SK-N-MC (cell line): ENCODE data around the gene ZNF148.

Experiments
- DNase-seq: peaks from one replicate; pipeline ENCODE4 v3.0.0-alpha.2; 2011; ENCODE audit warnings: low read depth, low spot score
- H3K27ac ChIP-seq: fragments of 200-600 bp; sonication (generic); 2 replicates; pipeline ENCODE4 v1.5.1; 2016; ENCODE audit warnings: mixed run types
- H3K36me3 ChIP-seq: fragments of 200-600 bp; sonication (generic); 2 replicates; pipeline ENCODE4 v1.6.1; 2017; ENCODE audit warnings: antibody characterized with exemption, low read length, mixed read lengths; ENCODE audit not compliant: insufficient read depth
- H3K4me3 ChIP-seq: fragments of 200-600 bp; sonication (generic); 2 replicates; pipeline ENCODE4 v1.5.1; 2016
- H3K9ac ChIP-seq: fragments of 200-600 bp; sonication (generic); 2 replicates; pipeline ENCODE4 v1.8.0; 2017; ENCODE audit warnings: mixed run types, mixed read lengths; ENCODE audit not compliant: insufficient read length
- H3K9me3 ChIP-seq: fragments of 200-600 bp; sonication (generic); 2 replicates; pipeline ENCODE4 v1.6.1; 2017; ENCODE audit warnings: low read depth, mild to moderate bottlenecking, antibody characterized with exemption, low read length, moderate library complexity, mixed read lengths
- EZH2 ChIP-seq: fragments of 200-600 bp; sonication (generic); IDR thresholded peaks from one replicate; pipeline ENCODE4 v1.6.1; 2017; ENCODE audit warnings: antibody characterized with exemption
- FOXP2 ChIP-seq: optimal IDR thresholded peaks from 2 replicates; pipeline ENCODE3; 2011; ENCODE audit warnings: mild to moderate bottlenecking, moderate library complexity; ENCODE audit not compliant: insufficient read depth; ENCODE audit errors: extremely low read length, control extremely low read depth
- POLR2AphosphoS5 ChIP-seq: IDR thresholded peaks from 2 replicates; pipeline ENCODE4 v1.6.1; 2012; ENCODE audit warnings: mild to moderate bottlenecking, low read depth, low read length, borderline replicate concordance

The ZNF148 gene

GRCh38 chr3:125229168-125229567, 146.0 kb downstream of the ZNF148 start:
- TF ChIP-seq FOXP2, result no peak
- peaks cover 26% of the 10 kb centered on the region for H3K36me3 ChIP-seq
- no peaks in the 10 kb centered on the region for H3K9me3 ChIP-seq
- H3K4me3 ChIP-seq, result no peak overlapping the region
- H3K27ac ChIP-seq, result no peak overlapping the region
- no peak overlapping the region for H3K9ac ChIP-seq
- DNase-seq, result no peak

GRCh38 chr3:125221831-125222230, 153.3 kb downstream of the ZNF148 start:
- Histone ChIP-seq H3K4me3 (no peak overlapping the region), H3K9ac (no peak overlapping the region), H3K9me3 (no peaks in the 10 kb centered on the region), H3K36me3 (no peaks in the 10 kb centered on the region), H3K27ac (no peak overlapping the region)
- TF ChIP-seq EZH2 (no peak), POLR2AphosphoS5 (no peak), FOXP2 (no peak)
- DNase-seq, result no peak

DNA sequence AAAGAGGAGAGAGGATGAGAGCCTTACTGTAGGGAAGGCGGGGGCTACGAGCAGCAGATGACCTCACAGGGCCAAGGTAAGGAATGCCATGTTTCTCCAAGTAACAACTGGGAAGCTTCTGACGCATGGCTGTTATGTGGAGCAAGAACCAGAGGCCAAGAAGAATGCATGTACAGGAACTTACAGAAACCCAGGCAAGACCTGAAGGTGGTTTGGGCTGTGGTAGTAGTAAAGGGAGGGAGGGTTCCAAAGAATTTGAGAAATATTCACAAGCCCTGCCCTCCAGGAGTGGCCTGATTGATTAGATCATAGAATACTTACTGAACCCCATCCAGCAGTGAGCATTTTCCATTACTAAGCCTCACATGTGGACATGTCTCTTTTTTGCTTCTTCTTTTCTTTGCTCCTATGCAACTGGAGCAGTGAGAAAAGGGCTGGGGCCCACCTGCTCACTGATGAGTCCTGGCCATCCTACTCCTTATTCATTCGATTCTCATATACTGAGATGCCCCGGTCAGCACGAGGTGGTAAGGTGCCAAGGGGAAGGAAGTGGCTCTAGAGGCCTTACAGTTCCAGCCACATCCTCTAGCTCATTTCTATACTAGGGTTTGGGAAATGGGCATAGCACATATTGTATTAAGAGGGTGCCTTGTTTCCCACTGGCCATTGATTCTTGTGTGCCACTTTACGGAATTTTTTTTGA, 154.2 kb downstream of the ZNF148 start:
- DNase-seq, result no peak
- Histone ChIP-seq H3K36me3 (no peaks in the 10 kb centered on the region), H3K9me3 (no peaks in the 10 kb centered on the region), H3K4me3 (no peak overlapping the region), H3K9ac (no peak overlapping the region), H3K27ac (no peak overlapping the region)
- no peak for TF ChIP-seq FOXP2
- TF ChIP-seq EZH2, result no peak
- TF ChIP-seq POLR2AphosphoS5, result no peak; the same call in 1 of the 2 replicates

DNA sequence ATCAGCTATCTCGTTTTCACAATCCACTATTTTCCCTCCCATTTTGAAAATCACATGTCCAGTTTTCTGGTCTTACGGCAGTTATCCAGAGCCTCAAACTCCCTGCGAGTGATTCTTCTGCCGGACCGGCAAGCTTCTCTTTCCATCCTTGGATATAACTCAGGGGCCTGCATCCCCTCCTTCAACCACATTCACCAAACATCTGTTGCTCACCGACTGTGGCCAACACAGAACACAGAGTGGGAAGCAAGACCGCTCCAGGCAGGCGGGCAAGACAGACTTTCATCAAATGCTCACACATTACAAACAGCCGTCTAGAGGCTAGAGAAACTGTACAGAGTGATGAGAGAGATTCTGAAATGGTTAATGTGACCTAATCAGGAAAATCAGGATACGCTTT, 154.9 kb downstream of the ZNF148 start:
- no peak for DNase-seq
- H3K4me3 ChIP-seq, result no peak overlapping the region
- TF ChIP-seq EZH2, result no peak
- no peak for TF ChIP-seq FOXP2
- no peak for TF ChIP-seq POLR2AphosphoS5

GRCh38 chr3:125219261-125219701, 155.8 kb downstream of the ZNF148 start:
- Histone ChIP-seq H3K9me3 (no peaks in the 10 kb centered on the region), H3K4me3 (no peak overlapping the region), H3K36me3 (no peaks in the 10 kb centered on the region), H3K9ac (no peak overlapping the region), H3K27ac (no peak overlapping the region)
- DNase-seq, result no peak
- TF ChIP-seq FOXP2 (no peak), POLR2AphosphoS5 (no peak), EZH2 (no peak)

More for the DNA sequence above, 154.9 kb downstream of the ZNF148 start:
- H3K9ac ChIP-seq, result no peak overlapping the region
- H3K36me3 ChIP-seq, result no peaks in the 10 kb centered on the region
- H3K27ac ChIP-seq, result no peak overlapping the region
- H3K9me3 ChIP-seq, result no peaks in the 10 kb centered on the region

GRCh38 chr3:125214738-125215137, 160.4 kb downstream of the ZNF148 start:
- no peak for DNase-seq
- no peak for TF ChIP-seq EZH2
- TF ChIP-seq FOXP2, result no peak
- TF ChIP-seq POLR2AphosphoS5, result no peak

DNA sequence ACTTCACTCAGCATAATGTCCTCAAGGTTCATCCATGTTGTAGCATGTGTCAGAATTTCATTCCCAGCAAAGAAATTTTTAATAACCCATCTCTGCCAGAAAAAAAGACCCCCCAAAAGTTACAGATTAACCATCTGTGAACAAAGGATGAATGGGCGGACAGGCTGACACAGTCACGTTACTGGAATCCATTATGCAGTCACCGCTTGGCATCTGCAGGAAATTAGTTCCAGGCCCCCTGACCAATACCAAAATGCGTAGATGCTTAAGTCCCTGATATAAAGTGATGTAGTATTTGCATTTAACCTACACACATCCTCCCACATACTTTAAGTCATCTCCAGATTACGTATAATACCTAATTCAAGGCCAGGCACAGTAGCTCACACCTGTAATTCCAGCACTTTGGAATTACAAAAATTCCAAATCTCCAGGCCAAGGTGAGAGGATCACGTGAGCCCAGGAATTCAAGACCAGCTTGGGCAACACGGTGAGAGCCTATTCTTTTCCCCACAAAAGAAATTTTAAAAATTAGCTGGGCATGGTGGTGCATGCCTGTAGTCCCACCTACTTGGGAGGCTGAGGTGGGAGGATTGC, 161.1 kb downstream of the ZNF148 start:
- Histone ChIP-seq H3K4me3 (no peak overlapping the region), H3K9ac (no peak overlapping the region), H3K27ac (no peak overlapping the region), H3K36me3 (no peaks in the 10 kb centered on the region), H3K9me3 (no peaks in the 10 kb centered on the region)
- no peak for DNase-seq
- TF ChIP-seq POLR2AphosphoS5, result no peak
- TF ChIP-seq FOXP2, result no peak
- no peak for TF ChIP-seq EZH2

More at GRCh38 chr3:125214738-125215137, 160.4 kb downstream of the ZNF148 start:
- H3K36me3 ChIP-seq, result no peaks in the 10 kb centered on the region
- no peak overlapping the region for H3K9ac ChIP-seq
- no peaks in the 10 kb centered on the region for H3K9me3 ChIP-seq
- no peak overlapping the region for H3K27ac ChIP-seq
- H3K4me3 ChIP-seq, result no peak overlapping the region

GRCh38 chr3:125213364-125213755, 161.8 kb downstream of the ZNF148 start:
- Histone ChIP-seq H3K9me3 (no peaks in the 10 kb centered on the region), H3K4me3 (no peak overlapping the region), H3K27ac (no peak overlapping the region), H3K36me3 (no peaks in the 10 kb centered on the region), H3K9ac (no peak overlapping the region)
- TF ChIP-seq POLR2AphosphoS5, result no peak
- TF ChIP-seq FOXP2, result no peak
- no peak for TF ChIP-seq EZH2
- no peak for DNase-seq
